IMR-90 (cell line): Measurements from ENCODE around the gene BRINP3. TPM values are rescaled to one million over a fixed set of nuclear protein-coding genes. Genes with fewer than 3 reads are reported as not detected.

ENCODE experiments used
- ATAC-seq: fragments of 200-7000 bp; cut with Tn5 transposase; 2 replicates; pipeline ENCODE4 v1.9.1; 2020; ENCODE audit warnings: low read depth, mild to moderate bottlenecking, moderate library complexity
- BruUV-seq: library from RNA; stranded (reverse); fragments of 400-500 nt; replicated peaks from 2 replicates; lab custom pipeline; 2021; lab: Mats Ljungman, UMichigan
- CTCF ChIA-PET: fragments of 300-600 bp; formaldehyde crosslinking; extraction: SDS; loops from one replicate; lab custom pipeline; 2021; ENCODE audit warnings: antibody characterized with exemption; lab: Yijun Ruan, JAX
- POLR2A ChIA-PET: fragments of 300-600 bp; sonication (Branson Sonifier 250); formaldehyde crosslinking; loops from one replicate; lab custom pipeline; 2022; ENCODE audit warnings: antibody characterized with exemption; ENCODE audit not compliant: unreplicated experiment; lab: Charles Lee
- DNase-seq: peaks from one replicate; pipeline ENCODE4 v3.0.0; 2013
- H2AFZ ChIP-seq: replicated peaks from 2 replicates; pipeline ENCODE3; 2013; ENCODE audit warnings: low read length, mild to moderate bottlenecking; ENCODE audit not compliant: poor library complexity
- H2AK5ac ChIP-seq: 2 replicates; pipeline ENCODE4 v1.6.1; 2013; ENCODE audit warnings: low read depth, low read length, inconsistent platforms
- H2AK9ac ChIP-seq: replicated peaks from 2 replicates; pipeline ENCODE3; 2013; ENCODE audit warnings: mild to moderate bottlenecking, low read depth, low read length, moderate library complexity; ENCODE audit not compliant: poor library complexity
- H2BK120ac ChIP-seq: 2 replicates; pipeline ENCODE4 v1.6.1; 2013; ENCODE audit warnings: low read depth, low read length, inconsistent platforms
- H2BK15ac ChIP-seq: 3 replicates; pipeline ENCODE4 v1.6.1; 2013; ENCODE audit warnings: low read depth, low read length, inconsistent platforms
- H2BK20ac ChIP-seq: 2 replicates; pipeline ENCODE4 v1.6.1; 2013; ENCODE audit warnings: low read depth, mild to moderate bottlenecking, inconsistent platforms, low read length, moderate library complexity
- H2BK5ac ChIP-seq: 2 replicates; pipeline ENCODE4 v1.6.1; 2013; ENCODE audit warnings: mild to moderate bottlenecking, low read depth, low read length, inconsistent platforms; ENCODE audit not compliant: poor library complexity, severe bottlenecking
- H3K14ac ChIP-seq: replicated peaks from 2 replicates; pipeline ENCODE4 v1.6.1; 2013; ENCODE audit warnings: low read depth, low read length, inconsistent platforms
- H3K18ac ChIP-seq: 2 replicates; pipeline ENCODE4 v1.6.1; 2013; ENCODE audit warnings: low read depth, low read length, control low read depth
- H3K23ac ChIP-seq: 2 replicates; pipeline ENCODE4 v1.6.1; 2013; ENCODE audit warnings: low read depth, low read length, inconsistent platforms
- H3K27ac ChIP-seq: 2 replicates; pipeline ENCODE4 v1.5.1; 2013; ENCODE audit warnings: mild to moderate bottlenecking, control low read depth, low read length; ENCODE audit not compliant: insufficient read depth
- H3K27me3 ChIP-seq: 2 replicates; pipeline ENCODE4 v1.6.1; 2013; ENCODE audit warnings: low read length; ENCODE audit not compliant: control insufficient read depth, insufficient read depth
- H3K36me3 ChIP-seq: 2 replicates; pipeline ENCODE4 v1.6.1; 2013; ENCODE audit warnings: low read length, mixed read lengths; ENCODE audit not compliant: control insufficient read depth, insufficient read depth
- H3K4ac ChIP-seq: 2 replicates; pipeline ENCODE4 v1.6.1; 2013; ENCODE audit warnings: low read depth, low read length, inconsistent platforms
- H3K4me1 ChIP-seq: 2 replicates; pipeline ENCODE4 v1.6.1; 2013; ENCODE audit warnings: low read length, mixed read lengths; ENCODE audit not compliant: control insufficient read depth, insufficient read depth
- H3K4me2 ChIP-seq: 2 replicates; pipeline ENCODE4 v1.6.1; 2013; ENCODE audit warnings: low read depth, mild to moderate bottlenecking, control low read depth, low read length, moderate library complexity
- H3K4me3 ChIP-seq: 2 replicates; pipeline ENCODE4 v1.5.1; 2013; ENCODE audit warnings: low read depth, mild to moderate bottlenecking, control low read depth, low read length, moderate library complexity; ENCODE audit not compliant: insufficient read depth
- H3K56ac ChIP-seq: 2 replicates; pipeline ENCODE4 v1.6.1; 2013; ENCODE audit warnings: low read length, inconsistent platforms; ENCODE audit not compliant: insufficient read depth; ENCODE audit errors: extremely low read depth
- H3K79me1 ChIP-seq, 2 experiments: 2 replicates each; pipeline ENCODE4 v1.6.1; 2013; ENCODE audit warnings: low read length in 2 of 2, inconsistent platforms in 1 of 2, low read depth in 1 of 2
- H3K9ac ChIP-seq: 2 replicates; pipeline ENCODE4 v1.6.1; 2013; ENCODE audit warnings: low read depth, low read length, control low read depth
- H3K9me1 ChIP-seq: 2 replicates; pipeline ENCODE4 v1.6.1; 2013; ENCODE audit warnings: low read length, inconsistent platforms; ENCODE audit not compliant: insufficient read depth
- H3K9me3 ChIP-seq: 2 replicates; pipeline ENCODE4 v1.6.1; 2013; ENCODE audit warnings: low read length; ENCODE audit not compliant: control insufficient read depth, insufficient read depth
- H4K20me1 ChIP-seq: 2 replicates; pipeline ENCODE4 v1.6.1; 2013; ENCODE audit warnings: low read length, inconsistent platforms; ENCODE audit not compliant: insufficient read depth
- H4K5ac ChIP-seq: 2 replicates; pipeline ENCODE4 v1.6.1; 2013; ENCODE audit warnings: mild to moderate bottlenecking, low read depth, low read length, control low read depth
- H4K8ac ChIP-seq, 2 experiments: 2 replicates each; pipeline ENCODE4 v1.6.1; 2013; ENCODE audit warnings: low read depth in 2 of 2, low read length in 2 of 2, control low read depth in 1 of 2, inconsistent platforms in 1 of 2
- H4K91ac ChIP-seq: 2 replicates; pipeline ENCODE4 v1.6.1; 2013; ENCODE audit warnings: low read depth, low read length, inconsistent platforms; ENCODE audit not compliant: insufficient read depth
- CEBPB ChIP-seq: IDR thresholded peaks from 2 replicates; pipeline ENCODE4 v1.6.1; 2012; ENCODE audit warnings: low read depth, low read length, improper control_type of control experiment
- FOS ChIP-seq: fragments of 150-350 bp; IDR thresholded peaks from 2 replicates; pipeline ENCODE4 v1.6.1; 2016; ENCODE audit warnings: low read depth, low read length
- MAFK ChIP-seq: IDR thresholded peaks from 2 replicates; pipeline ENCODE4 v1.6.1; 2012; ENCODE audit warnings: low read depth, low read length, improper control_type of control experiment
- WGBS, 2 experiments: methylation state at CpG; one replicate each; pipeline versions ENCODE4 v1.1.5 to v1.1.7; 2013; ENCODE audit warnings: missing lambda C conversion rate in 2 of 2; ENCODE audit not compliant: insufficient read length in 1 of 2; ENCODE audit errors: extremely low coverage in 2 of 2; 5-methylcytosine and 5-hydroxymethylcytosine counted together
- dilution Hi-C: fragments of 300-500 bp; cut with HindIII; formaldehyde crosslinking; loops from one replicate; pipeline ENCODE4 v1.14.3; 2018; ENCODE audit warnings: low sequenced_read_pairs; ENCODE audit not compliant: unreplicated experiment
- in situ Hi-C: fragments of 300-500 bp; cut with MboI; formaldehyde crosslinking; loops from 3 replicates; pipeline ENCODE4 v1.14.3; 2019; ENCODE audit warnings: low sequenced_read_pairs, inconsistent platforms, mixed read lengths
- intact Hi-C: fragments of 100-400 bp; cut with micrococcal nuclease; formaldehyde crosslinking; loops from 2 replicates; pipeline ENCODE4 v1.10.0; 2022
- polyA plus RNA-seq, 3 experiments: library from polyadenylated mRNA; depleted of rRNA; stranded (reverse); fragments of >200 nt; gene quantifications; 2 replicates each; pipeline ENCODE4 v1.2.3, GENCODE V29; 2012; ENCODE audit warnings: low replicate concordance in 1 of 3
- total RNA-seq: library from RNA; depleted of rRNA; stranded (reverse); fragments of >200 nt; gene quantifications from 2 replicates; pipeline ENCODE4 v1.2.3, GENCODE V29; 2012

The BRINP3 gene
- total and polyA plus RNA-seq, 2 of the 4 experiments (the other 2 are of a cell fraction), result 0.15 to 0.36 TPM

DNA sequence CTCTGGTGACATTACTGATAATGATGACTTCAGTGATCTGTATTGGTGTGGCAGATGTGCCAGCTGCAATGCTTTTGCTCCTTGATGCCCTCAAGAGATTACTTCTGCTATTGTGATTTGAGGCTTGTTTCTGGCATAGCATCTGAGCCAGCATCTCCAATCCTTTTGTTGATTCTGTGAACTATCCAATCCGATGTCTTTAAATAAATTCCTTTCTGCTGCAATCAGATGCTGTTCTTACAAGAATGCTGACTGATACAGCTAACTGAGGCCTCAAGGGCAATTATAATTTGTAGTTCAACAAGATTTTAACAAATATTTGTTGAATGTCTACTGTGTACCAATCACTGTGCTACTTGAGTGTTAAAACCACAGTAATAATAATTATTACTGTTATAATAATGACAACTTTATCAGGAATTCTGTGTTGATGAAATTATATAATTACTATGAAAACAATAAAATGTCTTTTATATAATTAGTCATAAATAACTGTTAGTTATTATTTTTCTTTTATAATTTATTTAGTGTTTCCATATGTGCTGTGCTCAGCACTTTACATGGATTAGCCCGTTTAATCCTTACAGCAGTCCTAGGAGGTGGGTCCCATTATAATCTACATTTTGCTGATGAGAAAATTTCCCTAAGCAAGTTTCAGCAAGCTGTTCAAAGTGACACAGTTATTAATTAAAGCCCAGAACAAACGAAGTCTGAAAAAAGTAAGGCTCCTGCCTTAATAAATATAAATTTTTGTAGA is 308.2 kb downstream of the BRINP3 start:
- peak overlapping the region; percentile 70 for H2BK5ac ChIP-seq
- H3K9ac ChIP-seq, result no peak overlapping the region

More for the DNA sequence above, 308.2 kb downstream of the BRINP3 start:
- Histone ChIP-seq H3K4me2 (no peak overlapping the region), H3K9me3 (no peaks in the 10 kb centered on the region), H3K4me3 (no peak overlapping the region), H4K20me1 (no peaks in the 10 kb centered on the region), H4K5ac (no peak overlapping the region), H3K14ac (0 out of 2 replicates have a peak overlapping the region, but pooled peaks have one; percentile 25), H3K4me1 (peaks cover 3% of the 10 kb centered on the region; the same call in 1 of the 2 replicates), H4K91ac (no peak overlapping the region), H3K23ac (no peak overlapping the region), H2BK20ac (peak overlapping the region; percentile 61; the same call in 1 of the 2 replicates), H2BK120ac (peak overlapping the region; percentile 45; the same call in 1 of the 2 replicates), H2AFZ (no peak overlapping the region), H4K8ac (peak overlapping the region in 1 of 2 experiments; percentile 69; a peak in 1 of 4 replicates), H2AK9ac (no peak overlapping the region), H3K9me1 (no peaks in the 10 kb centered on the region), H3K27ac (no peak overlapping the region), H3K79me1 (no peaks in the 10 kb centered on the region), H2BK15ac (no peak overlapping the region), H3K27me3 (no peaks in the 10 kb centered on the region), H3K4ac (no peak overlapping the region), H2AK5ac (no peak overlapping the region; the same call in 1 of the 2 replicates), H3K36me3 (no peaks in the 10 kb centered on the region), H3K56ac (no peak overlapping the region), H3K18ac (no peak overlapping the region; the same call in 1 of the 2 replicates)
- peak; percentile 78 for DNase-seq
- in situ Hi-C loops (no loop called here), intact Hi-C loops (loop anchor here (10.0 kb wide), 1 partner anchor 395 kb away; no protein-coding TSS in a partner anchor), dilution Hi-C loops (no loop called here)
- no TSS peak for BruUV-seq
- POLR2A ChIA-PET, result no interaction called here
- TF ChIP-seq MAFK (peak; percentile 92), FOS (no peak), CEBPB (peak; percentile 43; the same call in 1 of the 2 replicates)
- peak; percentile 73 for ATAC-seq
- WGBS, 2 experiments, result no CpG with 5 or more reads among the region's 3 CpGs
- CTCF ChIA-PET, result no interaction called here
